GM19397 (cell line): Measurements from ENCODE around the gene PRKCA.
"Not testable (repeated sequence)": the region's sequence is repeated elsewhere in the genome, so short reads cannot be mapped to it uniquely, and the experiment has no call there.

Source experiments
- ATAC-seq: cut with Tn5 transposase; IDR thresholded peaks from one replicate; pipeline ENCODE4 v1.9.1; 2021; ENCODE audit warnings: mild to moderate bottlenecking, moderate library complexity; ENCODE audit not compliant: unreplicated experiment

PRKCA gene

DNA sequence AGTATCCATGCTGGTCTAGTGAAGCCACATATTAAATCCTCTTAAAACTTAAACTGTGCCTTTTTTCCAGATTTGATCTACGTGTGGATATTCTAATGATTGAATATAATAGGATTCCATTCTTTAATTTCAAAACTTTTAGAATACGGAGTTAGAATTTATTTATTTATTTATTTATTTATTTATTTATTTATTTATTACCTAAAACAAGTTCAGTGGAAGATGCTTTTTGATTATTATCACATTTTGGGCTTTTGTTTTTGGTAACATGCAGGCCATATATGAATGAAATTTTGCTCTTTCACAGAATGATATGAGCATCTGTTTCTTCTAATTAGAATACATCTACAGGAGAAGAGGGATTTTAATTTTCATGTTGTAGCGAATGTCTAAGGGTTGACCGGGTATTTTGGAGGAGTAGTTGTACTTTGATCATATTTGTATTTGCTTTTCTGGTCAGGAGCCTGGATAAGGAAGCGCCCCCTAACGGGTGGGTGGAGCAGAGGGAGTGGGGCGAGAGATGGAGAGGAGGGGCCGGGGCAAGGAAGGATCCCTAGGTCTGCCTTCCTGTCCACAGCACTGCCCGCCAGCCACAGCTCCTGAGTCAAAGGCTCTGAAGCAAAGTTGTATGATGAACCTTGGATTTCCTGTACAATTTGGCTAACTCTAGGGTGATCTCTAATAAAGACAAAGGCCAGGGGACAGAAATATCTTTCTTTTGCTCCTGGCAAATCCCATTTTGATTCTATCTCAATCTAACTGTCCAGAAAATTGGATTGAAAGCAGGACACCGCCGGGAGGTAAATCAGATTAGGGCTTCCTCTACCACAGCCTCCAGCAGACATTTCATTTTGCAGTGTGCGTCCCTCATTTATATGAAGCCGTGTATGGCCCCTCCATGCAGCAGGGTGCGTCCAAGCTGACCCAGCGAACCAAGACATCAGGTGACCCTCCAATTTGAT is 149.1 kb downstream of the PRKCA start:
- no peak for ATAC-seq

DNA sequence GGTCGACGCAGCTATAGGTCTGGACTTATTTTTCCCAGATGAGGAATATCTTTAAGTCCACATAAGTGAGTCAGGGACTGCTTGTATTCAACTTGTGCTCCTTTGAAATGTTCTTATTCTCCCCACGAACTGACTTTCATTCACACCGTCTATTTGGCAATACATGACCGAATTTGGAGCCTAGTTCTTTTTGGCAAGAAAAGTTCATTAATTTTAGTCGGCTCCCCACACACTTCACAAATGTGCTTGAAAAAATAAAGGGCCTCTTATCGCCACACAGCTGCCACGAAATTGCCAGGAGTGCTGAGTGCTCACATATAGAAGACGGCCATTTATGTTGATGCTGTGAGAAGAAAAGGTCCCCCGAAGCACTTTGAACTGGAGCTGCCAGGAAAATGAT is 152.6 kb downstream of the PRKCA start:
- ATAC-seq, result no peak

DNA sequence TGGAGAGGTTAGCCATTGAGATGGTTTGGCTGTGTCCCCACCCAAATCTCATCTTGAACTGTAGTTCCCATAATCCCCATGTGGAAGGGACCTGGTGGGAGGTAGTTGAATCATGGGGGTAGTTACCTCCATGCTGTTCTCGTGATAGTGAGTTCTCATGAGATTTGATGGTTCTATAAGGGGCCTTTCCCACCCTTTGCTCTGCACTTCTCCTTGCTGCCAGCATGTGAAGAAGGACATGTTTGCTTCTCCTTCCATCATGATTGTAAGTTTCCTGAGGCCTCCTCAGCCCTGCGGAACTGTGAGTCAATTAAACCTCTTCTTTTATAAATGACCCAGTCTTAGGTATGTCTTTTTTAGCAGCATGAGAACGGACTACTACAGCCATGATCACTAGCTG is 155.1 kb downstream of the PRKCA start:
- not testable (repeated sequence) for ATAC-seq

DNA sequence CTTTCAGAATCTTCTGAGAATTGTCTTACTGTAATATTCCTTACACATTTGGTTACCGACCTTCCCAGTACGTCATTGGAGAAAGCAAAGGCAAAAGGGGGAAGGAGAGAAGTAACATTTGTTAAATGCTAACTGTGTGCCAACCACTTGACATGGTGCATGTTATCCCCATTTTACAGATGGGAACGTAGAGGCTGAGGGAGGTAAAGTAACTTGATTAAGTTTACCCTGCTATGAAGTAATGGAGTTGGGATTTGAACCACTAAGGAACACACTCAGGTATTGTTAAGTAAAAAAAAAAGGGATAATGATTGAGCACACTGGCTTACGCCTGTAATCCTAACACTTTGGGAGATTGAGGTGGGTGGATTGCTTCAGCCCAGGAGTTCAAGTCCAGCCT is 156.4 kb downstream of the PRKCA start:
- ATAC-seq, result no peak

DNA sequence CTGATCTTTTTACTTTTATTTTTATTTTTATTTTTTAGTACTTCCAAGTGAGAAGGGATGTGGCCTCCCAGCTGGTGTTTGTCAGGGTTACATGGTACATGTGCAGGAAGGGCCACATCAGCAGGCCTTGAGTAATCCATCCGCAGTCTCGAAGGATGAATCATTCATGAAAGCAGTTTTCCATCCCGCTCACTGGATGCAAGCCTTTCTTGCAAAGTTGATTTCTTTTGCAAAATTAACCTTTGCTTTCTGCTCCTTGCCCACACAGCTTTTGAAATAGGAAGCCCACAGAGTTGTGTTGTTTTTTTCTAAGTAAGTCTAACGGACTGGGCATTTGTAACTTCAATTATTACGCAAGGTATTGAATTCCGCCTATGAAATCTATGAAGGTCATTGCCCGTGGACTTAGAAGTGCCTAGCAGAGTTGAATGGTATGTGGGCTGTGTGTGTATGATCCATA is 157.4 kb downstream of the PRKCA start:
- no peak for ATAC-seq

DNA sequence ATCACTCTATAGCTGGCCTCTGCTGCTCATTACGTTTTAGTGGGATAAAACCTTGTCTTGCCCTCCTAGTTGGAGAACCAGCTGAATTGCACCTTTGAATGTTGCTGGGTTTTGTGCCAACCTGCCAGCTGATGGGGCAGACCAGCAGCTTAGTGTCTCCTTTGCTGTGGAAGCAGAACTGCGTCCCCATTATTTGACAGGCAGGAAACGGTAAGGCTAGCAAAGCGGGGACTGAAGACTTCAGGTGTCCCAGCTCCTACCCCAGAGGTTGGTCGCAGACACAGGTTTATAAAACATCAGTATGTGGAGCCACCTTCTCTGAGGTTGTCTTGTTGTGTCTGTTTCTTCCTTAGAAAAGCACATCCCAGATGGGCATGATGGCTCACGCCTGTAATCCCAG is 158.1 kb downstream of the PRKCA start:
- no peak for ATAC-seq

DNA sequence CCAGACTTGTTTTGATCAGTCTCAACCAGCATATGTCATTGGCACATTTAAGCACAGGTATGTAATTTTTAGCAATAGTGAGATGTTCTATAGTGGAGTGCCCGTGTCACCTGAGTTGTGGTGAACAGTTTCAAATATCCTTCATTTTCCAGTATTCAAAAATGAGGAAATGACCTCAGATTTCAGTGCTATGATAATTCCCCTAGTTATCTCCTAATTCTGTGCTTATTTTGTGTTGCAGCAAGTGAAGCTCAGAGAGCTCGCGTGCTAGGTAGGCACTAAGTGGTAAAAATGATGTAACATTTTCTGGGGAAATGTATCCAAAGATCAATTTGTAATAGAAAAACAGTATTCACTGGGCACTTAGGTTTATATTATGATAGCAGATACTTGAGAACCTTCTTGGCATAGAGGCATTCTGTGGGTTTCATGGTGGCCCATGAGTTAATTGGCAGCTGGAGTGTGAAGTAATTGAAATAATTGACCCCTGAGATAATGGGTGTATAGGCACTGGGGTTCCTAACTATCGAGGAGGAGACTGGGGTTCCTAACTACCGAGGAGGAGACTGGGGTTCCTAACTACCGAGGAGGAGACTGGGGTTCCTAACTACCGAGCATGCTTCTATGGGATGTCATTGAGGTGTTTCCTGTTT is 159.1 kb downstream of the PRKCA start:
- no peak for ATAC-seq

DNA sequence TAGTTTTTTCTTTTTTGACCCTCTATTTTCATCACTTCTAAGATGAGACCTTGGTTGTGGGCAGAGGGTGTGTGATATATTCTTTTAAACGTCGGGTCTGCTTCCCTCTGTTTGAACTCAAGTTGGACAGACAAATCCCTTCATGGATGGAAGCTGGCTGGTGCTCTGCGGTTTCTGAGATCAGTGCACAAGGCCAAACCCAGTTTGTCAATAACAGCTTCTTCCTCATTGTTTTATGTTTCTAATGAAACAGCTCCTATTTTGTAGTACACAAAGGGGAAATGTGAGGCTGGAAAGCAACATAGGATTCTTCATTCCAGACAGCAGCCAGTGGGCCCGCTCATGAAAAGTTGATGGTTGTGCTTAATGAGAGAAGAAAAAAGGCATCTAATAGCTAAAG is 159.6 kb downstream of the PRKCA start:
- ATAC-seq, result no peak

DNA sequence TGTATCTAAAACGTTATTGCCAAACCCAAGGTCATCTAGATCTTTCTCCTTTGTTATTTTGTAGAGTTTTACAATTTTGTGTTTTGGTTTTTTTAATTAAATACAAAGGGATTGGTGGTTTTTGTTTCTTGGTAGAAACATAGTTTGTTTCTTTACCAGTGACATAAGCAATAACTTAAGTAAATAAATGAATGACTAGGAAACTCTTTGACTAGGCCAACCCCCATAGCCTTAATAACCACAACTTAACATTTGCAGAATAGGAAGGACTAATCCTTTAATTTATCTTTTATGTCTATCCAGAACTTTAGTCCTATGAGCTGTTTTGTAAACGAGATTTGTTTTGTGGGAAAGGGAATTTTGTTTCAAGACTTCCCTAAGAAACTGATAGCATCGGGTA is 162.5 kb downstream of the PRKCA start:
- no peak for ATAC-seq

DNA sequence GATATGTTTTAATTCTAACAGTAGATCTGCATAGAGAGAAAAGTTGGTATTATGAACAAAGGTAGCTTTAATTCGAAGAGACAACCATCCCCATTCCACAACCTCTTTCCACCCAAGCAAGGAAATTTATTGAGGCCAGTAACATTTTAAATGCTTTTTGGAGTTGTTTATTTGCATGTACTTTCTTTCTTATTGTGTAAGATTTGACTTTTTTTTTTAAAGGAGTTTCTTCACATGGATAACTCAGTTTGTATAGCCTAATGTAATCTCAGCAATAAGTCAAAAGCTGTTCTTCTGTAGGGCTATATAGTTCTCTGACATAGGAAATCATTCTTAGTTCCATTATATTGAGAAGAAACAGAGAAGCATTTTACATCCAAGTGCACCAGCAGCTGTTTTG is 163.3 kb downstream of the PRKCA start:
- no peak for ATAC-seq

DNA sequence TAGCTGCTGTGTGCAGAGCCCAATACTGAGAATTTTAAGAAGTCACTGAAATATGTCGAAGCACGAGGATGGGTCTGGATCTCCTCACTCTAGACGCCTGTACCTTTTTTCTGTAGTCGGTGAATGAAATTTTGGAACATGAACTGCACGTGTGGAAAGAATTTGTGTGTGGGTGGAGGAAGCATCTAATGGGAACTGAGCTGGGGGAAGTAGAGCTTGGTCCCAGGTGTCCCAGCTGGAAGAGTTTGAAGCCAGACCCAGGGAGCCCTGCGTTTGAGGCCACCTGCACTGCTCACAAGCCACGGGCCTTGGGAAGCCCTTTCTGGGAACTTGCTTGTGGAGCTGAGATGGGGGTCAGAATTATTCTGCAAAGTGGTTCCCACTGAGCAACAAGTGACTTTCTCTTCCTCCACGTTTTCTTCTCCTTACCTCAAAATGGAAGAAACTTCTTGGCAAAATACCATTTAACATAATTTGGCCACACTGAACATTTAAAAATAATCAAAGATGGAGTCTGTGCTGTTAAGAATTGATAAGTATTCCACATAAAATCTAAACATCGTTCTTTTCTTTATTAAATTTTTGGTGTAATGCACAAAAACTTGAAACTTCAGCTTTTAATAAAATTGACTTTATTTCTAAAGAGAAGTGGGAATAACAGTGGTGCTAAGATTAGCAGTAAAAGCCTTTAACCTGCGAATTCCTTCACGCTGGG is 163.8 kb downstream of the PRKCA start:
- ATAC-seq, result no peak

DNA sequence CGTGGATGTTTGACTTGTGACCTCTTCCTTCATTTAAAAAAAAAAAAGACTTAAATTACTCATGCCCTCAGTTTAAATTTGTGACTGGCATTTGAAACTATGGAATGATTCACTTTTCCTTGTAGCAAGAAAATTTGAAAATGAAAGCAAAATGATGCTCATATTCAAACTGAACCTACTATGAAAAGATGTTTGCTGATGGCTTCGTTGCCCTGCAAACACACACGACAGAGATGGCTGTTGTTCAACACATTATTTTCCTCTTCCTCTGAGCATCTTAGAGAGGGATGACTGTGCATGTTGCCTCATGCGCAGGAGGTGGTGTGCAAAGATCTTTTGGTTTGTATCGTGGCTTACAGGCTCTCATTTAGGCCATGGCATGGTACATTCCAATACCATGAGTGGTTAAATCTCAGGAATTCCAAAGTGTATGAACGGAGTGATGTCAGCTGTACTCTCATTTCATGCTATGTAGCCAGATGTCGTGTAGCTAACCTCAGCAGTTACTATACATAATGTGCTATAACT is 164.5 kb downstream of the PRKCA start:
- ATAC-seq, result no peak

DNA sequence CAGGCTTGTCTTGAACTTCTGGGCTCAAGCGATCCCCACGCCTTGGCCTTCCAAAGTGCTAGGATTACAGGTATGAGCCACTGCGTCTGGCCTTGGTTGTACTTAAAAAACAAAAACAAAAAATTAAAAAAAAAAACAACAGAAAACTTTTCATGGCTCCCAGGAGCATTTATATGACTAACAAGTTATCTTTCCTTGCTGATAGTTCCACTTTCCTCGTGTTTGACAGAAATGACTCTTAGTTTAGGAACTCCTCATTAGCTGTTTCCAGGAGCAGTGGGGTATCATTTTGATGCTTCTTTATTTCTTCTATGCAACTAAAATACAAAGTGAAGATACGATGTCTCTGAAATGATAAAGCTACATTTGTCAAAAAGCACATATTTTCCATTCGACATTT is 165.4 kb downstream of the PRKCA start:
- ATAC-seq, result no peak

DNA sequence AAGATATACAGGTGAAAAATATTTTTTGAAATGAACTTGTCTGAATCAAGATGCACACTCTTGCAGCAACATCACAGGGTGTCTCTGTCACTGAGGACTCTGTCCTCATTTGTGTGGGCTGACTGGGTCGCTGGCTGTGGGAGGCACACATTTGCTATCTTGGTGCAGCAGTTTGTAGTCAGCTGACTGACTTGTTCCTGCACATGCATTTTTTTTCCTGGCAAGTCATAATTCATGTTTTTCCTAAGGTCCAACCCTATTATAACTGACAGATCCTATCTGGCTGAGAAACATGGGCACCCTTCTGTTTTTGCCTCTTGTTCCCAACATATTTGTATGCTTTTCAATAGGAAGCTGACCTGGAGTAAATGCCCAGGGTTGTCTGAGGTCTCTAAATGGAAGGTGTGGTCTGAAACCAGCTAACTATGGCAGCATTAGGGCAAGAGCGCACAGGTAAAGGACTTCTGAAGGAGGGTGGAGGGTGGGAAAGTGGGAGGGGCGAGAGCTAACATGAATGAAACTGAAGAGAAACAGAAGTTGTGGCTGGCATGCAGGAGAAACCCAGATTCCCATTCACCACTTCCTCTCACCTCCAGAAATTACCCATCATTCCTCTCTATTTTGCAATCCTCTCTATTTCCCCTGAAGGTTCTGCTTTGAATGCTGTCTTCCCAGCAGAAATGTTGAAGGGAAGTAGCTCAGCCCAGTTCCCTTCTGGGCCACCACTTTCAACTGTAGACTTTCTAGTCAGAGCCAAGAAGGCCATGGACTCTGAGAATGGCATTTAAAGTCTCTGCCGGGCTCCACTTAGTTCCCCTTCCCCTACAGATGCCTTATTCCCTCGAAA is 166.1 kb downstream of the PRKCA start:
- ATAC-seq, result no peak

DNA sequence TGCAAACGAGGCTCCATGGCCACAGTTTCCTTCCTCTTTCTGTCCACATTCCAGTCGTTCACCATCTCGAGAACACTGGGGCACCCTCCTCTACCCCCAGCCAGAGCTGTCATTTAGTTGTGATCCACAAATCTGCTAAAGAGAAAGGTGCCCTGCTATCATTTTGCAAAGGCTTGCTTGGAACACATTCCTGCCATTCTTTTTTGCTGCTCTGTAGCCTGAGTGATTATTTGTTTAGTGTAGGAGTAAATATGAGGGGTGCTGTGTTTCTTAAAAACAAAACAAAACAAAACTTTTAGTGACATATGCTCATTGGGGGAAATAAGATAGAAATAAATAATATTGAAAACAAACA is 166.7 kb downstream of the PRKCA start:
- no peak for ATAC-seq

DNA sequence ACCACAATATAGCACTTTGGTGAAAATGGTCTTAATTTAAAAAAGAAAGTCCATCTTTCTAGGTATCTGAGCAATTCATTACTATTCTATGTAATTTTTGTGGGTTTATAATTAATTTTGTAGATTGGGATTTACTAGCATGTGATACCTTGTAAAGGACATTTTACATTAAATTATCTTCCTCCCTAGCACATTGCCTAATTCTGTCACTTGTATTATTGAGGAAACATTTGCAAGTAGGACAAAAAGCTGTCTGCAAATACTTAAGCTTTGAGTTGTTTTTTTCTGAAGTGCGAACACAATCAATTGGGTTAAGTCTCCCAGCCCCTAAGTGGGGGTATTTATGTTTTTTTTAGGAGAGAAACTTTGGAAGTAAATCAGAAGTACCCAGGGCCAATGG is 167.0 kb downstream of the PRKCA start:
- ATAC-seq, result no peak

DNA sequence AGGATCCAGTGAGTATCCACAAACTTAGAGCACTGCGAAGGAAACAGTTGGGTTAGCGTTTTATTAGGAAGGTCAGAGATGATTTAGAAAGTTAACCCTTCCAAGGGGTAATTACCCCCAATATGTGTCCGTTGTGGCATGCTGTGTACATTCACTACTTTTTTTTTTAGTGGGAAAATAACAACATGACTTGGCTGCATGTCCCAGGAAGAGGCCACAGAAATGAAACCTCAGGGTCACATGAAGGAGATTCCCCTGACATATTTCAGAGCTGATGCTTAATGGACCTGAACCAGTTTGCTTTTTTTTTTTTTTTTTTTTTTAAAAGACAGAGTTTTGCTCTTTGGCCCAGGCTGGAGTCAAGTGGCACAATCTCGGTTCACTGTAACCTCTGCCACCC is 167.5 kb downstream of the PRKCA start:
- ATAC-seq, result no peak

DNA sequence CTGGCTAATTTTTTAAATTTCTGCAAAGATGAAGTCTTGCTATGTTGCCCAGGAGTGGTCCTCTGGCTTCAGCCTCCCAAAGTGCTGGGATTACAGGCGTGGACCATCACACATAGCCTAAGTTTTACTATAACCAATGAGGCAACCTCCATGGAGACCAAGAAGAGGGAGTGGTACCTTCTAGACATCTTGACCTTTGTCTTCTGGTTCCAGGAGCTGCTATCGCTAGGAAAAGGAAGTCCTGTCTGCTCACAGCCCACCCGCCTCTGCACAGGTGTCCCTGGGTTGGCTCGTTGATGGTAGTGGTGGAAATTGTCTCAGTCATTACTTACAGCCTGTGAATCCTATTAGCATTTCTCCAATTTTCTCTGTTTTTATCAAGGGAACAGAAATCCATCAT is 169.7 kb downstream of the PRKCA start:
- no peak for ATAC-seq

DNA sequence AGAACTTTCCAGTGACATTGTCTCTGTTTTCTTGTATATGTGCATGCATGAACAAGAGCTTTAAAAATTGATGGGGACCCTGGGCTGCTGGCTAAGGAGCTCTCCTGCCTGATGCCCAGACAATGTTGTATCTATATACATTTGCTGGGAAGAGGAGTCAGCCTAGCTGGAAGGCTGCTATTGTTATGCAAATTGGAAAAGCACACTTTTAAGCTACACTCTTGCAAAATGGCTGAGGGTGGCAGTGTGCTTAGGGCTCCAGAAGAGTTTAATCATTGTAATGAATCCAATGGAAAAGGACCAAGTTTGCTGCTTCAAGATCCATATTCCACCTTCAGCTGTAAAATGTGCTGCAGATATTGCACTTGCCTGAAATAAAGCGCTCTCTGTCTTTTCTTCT is 171.8 kb downstream of the PRKCA start:
- ATAC-seq, result no peak

DNA sequence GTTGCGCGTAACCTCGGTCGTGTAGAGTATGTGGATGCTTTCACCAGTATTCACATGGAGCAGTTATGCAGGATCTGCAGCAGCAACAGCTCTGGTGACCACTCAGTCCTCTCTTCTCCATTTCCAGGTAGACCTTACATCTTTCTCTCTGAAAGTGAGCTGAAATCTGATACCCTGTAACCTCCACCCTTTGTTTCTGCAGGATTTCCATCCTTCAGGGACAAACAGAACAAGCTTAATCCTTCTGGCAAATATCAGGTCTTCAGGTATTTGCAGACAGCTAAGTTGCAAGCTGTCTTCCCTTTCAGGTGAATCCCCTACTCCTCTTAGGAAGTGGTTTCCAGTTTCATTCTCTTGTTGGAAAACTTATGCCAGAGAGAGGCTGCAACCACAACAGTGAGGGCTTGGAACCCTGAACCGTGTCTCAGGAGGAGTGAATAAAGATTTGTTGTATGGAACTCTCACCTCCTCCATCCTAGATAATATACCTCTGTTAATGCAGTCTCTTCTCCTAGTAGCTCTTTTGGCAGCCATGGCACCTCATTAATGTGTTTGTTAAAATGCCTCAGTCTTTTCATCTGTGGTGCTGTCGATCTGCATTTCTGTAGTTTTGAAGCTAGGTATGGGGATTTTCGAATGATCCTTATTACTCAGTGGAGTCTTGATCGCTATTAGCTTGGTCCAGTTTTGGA is 172.5 kb downstream of the PRKCA start:
- no peak for ATAC-seq
